T-helper 1 cell treated with Interleukin-12 subunit alpha and Interleukin-12 subunit beta and Interleukin-4 antibody, amounts not matched to agents 30 μg/mL and 1 μg/mL, for 36 hours (primary cell): ENCODE results near the gene RPS17.
"Not testable (repeated sequence)": the region's sequence is repeated elsewhere in the genome, so short reads cannot be mapped to it uniquely, and the experiment has no call there.

ENCODE experiments used
- H3K27ac Mint-ChIP-seq: one replicate; pipeline ENCODE4 v1.8.0; 2021; ENCODE audit warnings: mild to moderate bottlenecking, mixed read lengths
- H3K27me3 Mint-ChIP-seq: one replicate; pipeline ENCODE4 v1.8.0; 2021; ENCODE audit warnings: low read depth, mixed read lengths
- H3K36me3 Mint-ChIP-seq: one replicate; pipeline ENCODE4 v1.8.0; 2021; ENCODE audit warnings: low read depth, mixed read lengths
- H3K4me1 Mint-ChIP-seq: one replicate; pipeline ENCODE4 v1.8.0; 2021; ENCODE audit warnings: low read depth, mixed read lengths
- H3K4me3 Mint-ChIP-seq: one replicate; pipeline ENCODE4 v1.8.0; 2021; ENCODE audit warnings: mild to moderate bottlenecking, moderate library complexity, mixed read lengths
- H3K9me3 Mint-ChIP-seq: one replicate; pipeline ENCODE4 v1.8.0; 2021; ENCODE audit warnings: mixed read lengths

The RPS17 gene

GRCh38 chr15:82507087-82507486 lies 33.2 kb downstream of the RPS17 start:
- H3K27ac Mint-ChIP-seq, H3K27me3 Mint-ChIP-seq, H3K36me3 Mint-ChIP-seq, H3K9me3 Mint-ChIP-seq, H3K4me3 Mint-ChIP-seq, H3K4me1 Mint-ChIP-seq: not testable (repeated sequence)

GRCh38 chr15:82505842-82506241 lies 34.4 kb downstream of the RPS17 start:
- H3K27ac Mint-ChIP-seq, H3K9me3 Mint-ChIP-seq, H3K4me3 Mint-ChIP-seq, H3K27me3 Mint-ChIP-seq, H3K4me1 Mint-ChIP-seq, H3K36me3 Mint-ChIP-seq: not testable (repeated sequence)

- not testable (repeated sequence) for H3K4me3 Mint-ChIP-seq, H3K27me3 Mint-ChIP-seq, H3K9me3 Mint-ChIP-seq, H3K36me3 Mint-ChIP-seq, H3K4me1 Mint-ChIP-seq, H3K27ac Mint-ChIP-seq
Measured at GRCh38 chr15:82504074-82504473, 36.2 kb downstream of the RPS17 start.

- not testable (repeated sequence) for H3K27ac Mint-ChIP-seq, H3K27me3 Mint-ChIP-seq, H3K4me3 Mint-ChIP-seq, H3K36me3 Mint-ChIP-seq, H3K4me1 Mint-ChIP-seq, H3K9me3 Mint-ChIP-seq
Measured at GRCh38 chr15:82502700-82503339, 37.4 kb downstream of the RPS17 start.

GRCh38 chr15:82500772-82501171 lies 39.5 kb downstream of the RPS17 start:
- H3K36me3 Mint-ChIP-seq, H3K4me3 Mint-ChIP-seq, H3K9me3 Mint-ChIP-seq, H3K4me1 Mint-ChIP-seq, H3K27ac Mint-ChIP-seq, H3K27me3 Mint-ChIP-seq: not testable (repeated sequence)

GRCh38 chr15:82497978-82498377 lies 42.3 kb downstream of the RPS17 start:
- not testable (repeated sequence) for H3K27me3 Mint-ChIP-seq, H3K27ac Mint-ChIP-seq, H3K36me3 Mint-ChIP-seq, H3K4me3 Mint-ChIP-seq, H3K9me3 Mint-ChIP-seq, H3K4me1 Mint-ChIP-seq

DNA sequence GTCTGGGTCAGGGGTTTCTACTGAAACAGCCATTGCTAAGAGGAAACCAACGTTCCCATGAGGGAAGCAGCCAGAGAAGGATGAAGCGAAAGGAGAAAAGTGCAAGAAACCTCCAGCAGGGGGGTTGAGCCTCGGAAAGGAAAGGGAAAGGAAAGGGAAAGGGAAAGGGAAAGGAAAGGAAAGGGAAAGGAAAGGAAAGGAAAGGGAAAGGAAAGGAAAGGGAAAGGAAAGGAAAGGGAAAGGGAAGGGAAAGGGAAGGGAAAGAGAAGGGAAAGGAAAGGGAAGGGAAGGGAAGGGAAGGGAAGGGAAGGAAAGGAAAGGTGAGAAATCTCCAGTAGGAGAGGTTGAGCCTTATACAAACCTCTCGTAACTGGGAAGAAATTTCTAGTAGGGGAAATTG lies 52.0 kb downstream of the RPS17 start:
- not testable (repeated sequence) for H3K9me3 Mint-ChIP-seq, H3K36me3 Mint-ChIP-seq, H3K4me3 Mint-ChIP-seq, H3K27ac Mint-ChIP-seq, H3K27me3 Mint-ChIP-seq, H3K4me1 Mint-ChIP-seq

DNA sequence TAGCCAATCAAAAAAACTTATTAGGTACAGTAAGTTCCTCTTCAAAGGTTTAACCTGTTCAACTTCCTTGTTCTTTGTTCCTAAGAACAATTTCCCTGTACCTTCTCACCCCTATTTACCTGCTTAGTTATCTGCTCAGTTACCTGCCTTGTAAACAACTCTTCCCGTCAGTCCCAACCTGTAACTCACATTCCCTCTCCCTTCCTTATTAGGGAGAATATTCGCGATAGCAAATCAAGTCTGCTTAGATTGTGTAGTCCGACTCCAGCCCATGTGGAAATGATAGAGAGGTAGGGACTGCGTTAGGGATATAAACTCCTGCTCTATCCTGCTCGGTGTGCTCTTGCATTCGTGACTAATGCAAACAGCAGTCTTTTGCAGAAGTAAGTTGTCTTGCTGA lies 53.2 kb downstream of the RPS17 start:
- H3K36me3 Mint-ChIP-seq, H3K4me1 Mint-ChIP-seq, H3K4me3 Mint-ChIP-seq, H3K27me3 Mint-ChIP-seq, H3K27ac Mint-ChIP-seq, H3K9me3 Mint-ChIP-seq: not testable (repeated sequence)
